SK-N-SH (cell line): Measurements from ENCODE around the gene DYNLT3. TPM values are rescaled to one million over a fixed set of nuclear protein-coding genes. Genes with fewer than 3 reads are reported as not detected.

Experiments
- CTCF ChIA-PET: fragments of 300-600, 350-600 bp; formaldehyde crosslinking; extraction: SDS; loops from one replicate; lab custom pipeline; 2021; lab: Yijun Ruan, JAX
- POLR2A ChIA-PET: fragments of 350-600 bp; sonication (Branson Sonifier 250); formaldehyde crosslinking; extraction: SDS; loops from one replicate; lab custom pipeline; 2020; ENCODE audit warnings: antibody characterized with exemption, inconsistent platforms; lab: Yijun Ruan, JAX
- DNase-seq: peaks from one replicate; pipeline ENCODE4 v3.0.0; 2012
- H2AFZ ChIP-seq: fragments of 200-600 bp; sonication (generic); 2 replicates; pipeline ENCODE4 v1.8.1; 2016; ENCODE audit warnings: antibody characterized with exemption, mild to moderate bottlenecking, low read depth
- H3F3A ChIP-seq: fragments of 200-600 bp; sonication (generic); replicated peaks from 2 replicates; pipeline ENCODE3; 2016; ENCODE audit warnings: antibody characterized with exemption, mild to moderate bottlenecking; ENCODE audit not compliant: insufficient read depth
- H3K27ac ChIP-seq, 2 experiments: fragments of 200-500 bp in 1 of 2; fragments of 200-600 bp in 1 of 2; sonication (Bioruptor generic) in 1 of 2; sonication (generic), shearing (Covaris generic) in 1 of 2; 2 replicates each; pipeline versions ENCODE4 v1.5.1 to v1.6.1; 2014 to 2016; ENCODE audit warnings: low read depth in 2 of 2, inconsistent platforms in 1 of 2, low read length in 1 of 2, mild to moderate bottlenecking in 1 of 2, mixed read lengths in 1 of 2
- H3K27me3 ChIP-seq: fragments of 200-600 bp; sonication (generic), shearing (Covaris generic); 2 replicates; pipeline ENCODE4 v1.6.1; 2016; ENCODE audit warnings: mixed run types; ENCODE audit not compliant: insufficient read depth
- H3K36me3 ChIP-seq, 2 experiments: fragments of 200-500 bp in 1 of 2; fragments of 200-600 bp in 1 of 2; sonication (Bioruptor generic) in 1 of 2; sonication (generic) in 1 of 2; replicated peaks in 1 of 2; 2 replicates each; pipeline versions ENCODE3 to v1.5.1; 2014 to 2016; ENCODE audit warnings: low read length in 1 of 2, mild to moderate bottlenecking in 1 of 2; ENCODE audit not compliant: insufficient read depth in 2 of 2, control insufficient read depth in 1 of 2
- H3K4me1 ChIP-seq, 2 experiments: fragments of 200-500 bp in 1 of 2; fragments of 200-600 bp in 1 of 2; sonication (Bioruptor generic) in 1 of 2; sonication (generic), shearing (Covaris generic) in 1 of 2; 2 replicates each; pipeline versions ENCODE4 v1.5.1 to v1.6.1; 2014 to 2016; ENCODE audit warnings: low read depth in 1 of 2, low read length in 1 of 2, mixed run types in 1 of 2; ENCODE audit not compliant: insufficient read depth in 2 of 2, control insufficient read depth in 1 of 2
- H3K4me2 ChIP-seq: fragments of 200-600 bp; sonication (generic), shearing (Covaris generic); 2 replicates; pipeline ENCODE4 v1.6.1; 2017; ENCODE audit warnings: mixed run types
- H3K4me3 ChIP-seq, 2 experiments: fragments of 200-500 bp in 1 of 2; fragments of 200-600 bp in 1 of 2; sonication (Bioruptor generic) in 1 of 2; sonication (generic), shearing (Covaris generic) in 1 of 2; 2 replicates each; pipeline versions ENCODE4 v1.5.1 to v1.8.1; 2014 to 2016; ENCODE audit warnings: low read depth in 2 of 2, inconsistent platforms in 1 of 2, low read length in 1 of 2, mild to moderate bottlenecking in 1 of 2, mixed read lengths in 1 of 2, moderate library complexity in 1 of 2
- H3K79me2 ChIP-seq: fragments of 200-600 bp; sonication (generic); 2 replicates; pipeline ENCODE4 v1.8.1; 2017; ENCODE audit warnings: mild to moderate bottlenecking; ENCODE audit not compliant: insufficient read depth
- H3K9ac ChIP-seq: fragments of 200-600 bp; sonication (generic); 2 replicates; pipeline ENCODE4 v1.6.1; 2017; ENCODE audit warnings: mixed run types
- H3K9me2 ChIP-seq: fragments of 200-600 bp; sonication (generic); 2 replicates; pipeline ENCODE4 v1.6.1; 2017; ENCODE audit warnings: mixed run types
- H3K9me3 ChIP-seq: fragments of 200-600 bp; sonication (generic); 2 replicates; pipeline ENCODE4 v1.6.1; 2017; ENCODE audit warnings: mixed run types, mild to moderate bottlenecking, moderate library complexity
- H4K20me1 ChIP-seq: fragments of 200-600 bp; sonication (generic); 2 replicates; pipeline ENCODE4 v1.6.1; 2017; ENCODE audit warnings: mild to moderate bottlenecking, mixed run types; ENCODE audit not compliant: insufficient read depth
- FOSL2 ChIP-seq: IDR thresholded peaks from 2 replicates; pipeline ENCODE4 v1.4.0; 2012; ENCODE audit warnings: low read depth, mild to moderate bottlenecking, moderate library complexity, borderline replicate concordance
- FOXJ3 ChIP-seq: sonication (generic); formaldehyde crosslinking; IDR thresholded peaks from 2 replicates; pipeline ENCODE4 v1.5.1; 2020; ENCODE audit warnings: mild to moderate bottlenecking, missing genetic modification reagents
- MEF2A ChIP-seq: IDR thresholded peaks from 2 replicates; pipeline ENCODE4 v1.4.0; 2012; ENCODE audit warnings: low read depth, borderline replicate concordance
- NFIC ChIP-seq: IDR thresholded peaks from 2 replicates; pipeline ENCODE4 v1.4.0; 2012; ENCODE audit warnings: borderline replicate concordance
- NRF1 ChIP-seq: IDR thresholded peaks from 2 replicates; pipeline ENCODE4 v1.6.1; 2012; ENCODE audit warnings: low read depth, mild to moderate bottlenecking, low read length
- POLR2AphosphoS5 ChIP-seq: IDR thresholded peaks from 2 replicates; pipeline ENCODE4 v1.6.1; 2012; ENCODE audit warnings: low read depth, low read length
- RAD21 ChIP-seq: IDR thresholded peaks from 2 replicates; pipeline ENCODE4 v1.6.1; 2012; ENCODE audit warnings: mild to moderate bottlenecking, low read length
- RXRA ChIP-seq: IDR thresholded peaks from 2 replicates; pipeline ENCODE4 v1.4.0; 2012; ENCODE audit warnings: low read depth, mild to moderate bottlenecking, borderline replicate concordance
- SIN3A ChIP-seq: IDR thresholded peaks from 2 replicates; pipeline ENCODE4 v1.6.1; 2012; ENCODE audit warnings: low read depth, mild to moderate bottlenecking, low read length, moderate library complexity, borderline replicate concordance
- SMC3 ChIP-seq: IDR thresholded peaks from 2 replicates; pipeline ENCODE4 v1.6.1; 2012; ENCODE audit warnings: low read depth, low read length, improper control_type of control experiment
- TEAD4 ChIP-seq: IDR thresholded peaks from 2 replicates; pipeline ENCODE4 v1.4.0; 2012; ENCODE audit warnings: mild to moderate bottlenecking, borderline replicate concordance; ENCODE audit not compliant: insufficient read depth
- YY1 ChIP-seq: IDR thresholded peaks from 2 replicates; pipeline ENCODE4 v1.4.0; 2012; ENCODE audit warnings: low read depth, mild to moderate bottlenecking
- WGBS: methylation state at CpG from one replicate; pipeline ENCODE4 v1.1.6; 2017; ENCODE audit warnings: low lambda C conversion rate; 5-methylcytosine and 5-hydroxymethylcytosine counted together
- polyA plus RNA-seq, 3 experiments: library from polyadenylated mRNA; depleted of rRNA; stranded (reverse); fragments of >200 nt; gene quantifications; 2 replicates each; pipeline ENCODE4 v1.2.3, GENCODE V29; 2012
- TF ChIP-seq, protein P1 (sequence below): IDR thresholded peaks from 2 replicates; pipeline ENCODE4; 2012
- TF ChIP-seq, protein P2 (sequence below): IDR thresholded peaks from 2 replicates; pipeline ENCODE4 v1.6.1; 2012; ENCODE audit warnings: mild to moderate bottlenecking, low read depth, low read length, moderate library complexity
- TF ChIP-seq, protein P3 (sequence below): fragments of 150-350 bp; IDR thresholded peaks from 2 replicates; pipeline ENCODE4 v1.6.1; 2017; ENCODE audit warnings: antibody characterized with exemption, low read length, low read depth, borderline replicate concordance
- TF ChIP-seq, protein P4 (sequence below): fragments of 200-600 bp; sonication (generic); IDR thresholded peaks from 2 replicates; pipeline ENCODE4 v1.6.1; 2017; ENCODE audit warnings: antibody characterized with exemption, mild to moderate bottlenecking, moderate library complexity
- TF ChIP-seq, protein P5 (sequence below): fragments of 150-350 bp; IDR thresholded peaks from 2 replicates; pipeline ENCODE4 v1.6.1; 2016; ENCODE audit warnings: mild to moderate bottlenecking, low read depth, low read length
- TF ChIP-seq, protein P6 (sequence below): IDR thresholded peaks from 2 replicates; pipeline ENCODE4 v1.4.0; 2012; ENCODE audit warnings: low read depth, borderline replicate concordance

The DYNLT3 gene
- polyA plus RNA-seq, 1 of the 3 experiments (the other 2 are of a cell fraction) = 7.3 TPM

DNA sequence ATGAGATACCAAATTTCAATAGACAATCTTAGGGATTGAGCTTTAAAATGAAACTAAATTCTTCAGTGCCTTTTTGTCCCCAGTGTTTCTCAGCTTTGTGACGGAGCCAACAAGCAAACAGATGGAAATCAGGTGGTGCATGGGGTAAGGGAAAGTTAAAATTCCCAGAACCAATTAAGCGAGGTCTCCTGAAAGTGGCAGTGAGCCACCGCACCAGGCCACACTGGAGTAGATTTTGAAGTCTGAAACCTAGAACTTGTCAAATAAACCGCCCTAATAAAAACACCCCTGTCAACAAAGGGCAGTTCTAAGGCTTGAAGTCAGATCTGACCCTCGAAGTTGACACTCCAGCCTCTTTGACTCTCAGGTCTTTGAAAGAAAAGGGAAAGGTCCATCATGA, 40.6 kb upstream of the DYNLT3 start (continued):
- TF ChIP-seq SIN3A = no peak
- TF ChIP-seq MEF2A = no peak
- no peak for TF ChIP-seq POLR2AphosphoS5
- TF ChIP-seq, protein P1, sequence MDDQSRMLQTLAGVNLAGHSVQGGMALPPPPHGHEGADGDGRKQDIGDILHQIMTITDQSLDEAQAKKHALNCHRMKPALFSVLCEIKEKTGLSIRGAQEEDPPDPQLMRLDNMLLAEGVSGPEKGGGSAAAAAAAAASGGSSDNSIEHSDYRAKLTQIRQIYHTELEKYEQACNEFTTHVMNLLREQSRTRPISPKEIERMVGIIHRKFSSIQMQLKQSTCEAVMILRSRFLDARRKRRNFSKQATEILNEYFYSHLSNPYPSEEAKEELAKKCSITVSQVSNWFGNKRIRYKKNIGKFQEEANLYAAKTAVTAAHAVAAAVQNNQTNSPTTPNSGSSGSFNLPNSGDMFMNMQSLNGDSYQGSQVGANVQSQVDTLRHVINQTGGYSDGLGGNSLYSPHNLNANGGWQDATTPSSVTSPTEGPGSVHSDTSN = no peak
- no peak for TF ChIP-seq NRF1
- TF ChIP-seq TEAD4 = no peak
- TF ChIP-seq RAD21 = no peak
- no peak for TF ChIP-seq SMC3

DNA sequence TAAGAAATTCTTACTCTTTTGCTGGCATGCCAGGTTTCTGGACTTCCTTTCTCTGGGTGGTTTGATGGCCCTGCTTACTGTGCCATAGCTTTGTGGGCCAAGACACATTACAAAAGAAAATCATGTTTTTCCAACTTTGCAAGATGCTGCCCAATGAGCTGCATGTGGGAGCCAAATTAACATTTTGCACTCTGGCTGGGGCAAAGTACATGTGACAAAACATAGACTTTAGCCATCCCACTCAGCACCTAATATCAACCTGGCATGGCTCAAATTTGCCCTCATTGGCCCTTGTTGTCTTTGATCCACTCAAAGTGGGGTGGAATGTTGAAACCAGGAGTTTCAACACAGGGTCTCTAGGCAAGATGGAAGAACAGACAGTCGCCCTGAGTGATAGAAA, 40.0 kb upstream of the DYNLT3 start:
- Histone ChIP-seq H2AFZ (no peak overlapping the region), H3K9ac (no peak overlapping the region), H3K36me3 (no peaks in the 10 kb centered on the region), H3K27me3 (no peaks in the 10 kb centered on the region; the same call in 1 of the 2 replicates), H3F3A (peaks cover 4% of the 10 kb centered on the region), H3K4me3 (no peak overlapping the region), H3K79me2 (no peaks in the 10 kb centered on the region), H3K4me1 (no peaks in the 10 kb centered on the region), H4K20me1 (no peaks in the 10 kb centered on the region), H3K9me3 (no peaks in the 10 kb centered on the region), H3K9me2 (no peaks in the 10 kb centered on the region), H3K4me2 (no peak overlapping the region), H3K27ac (no peak overlapping the region)
- no peak for DNase-seq
- ChIA-PET CTCF (no interaction called here), POLR2A (no interaction called here)
- TF ChIP-seq YY1 (no peak), FOXJ3 (no peak), SMC3 (no peak), NFIC (no peak), FOSL2 (no peak), RXRA (no peak), MEF2A (no peak), POLR2AphosphoS5 (no peak)
- TF ChIP-seq, protein P2, sequence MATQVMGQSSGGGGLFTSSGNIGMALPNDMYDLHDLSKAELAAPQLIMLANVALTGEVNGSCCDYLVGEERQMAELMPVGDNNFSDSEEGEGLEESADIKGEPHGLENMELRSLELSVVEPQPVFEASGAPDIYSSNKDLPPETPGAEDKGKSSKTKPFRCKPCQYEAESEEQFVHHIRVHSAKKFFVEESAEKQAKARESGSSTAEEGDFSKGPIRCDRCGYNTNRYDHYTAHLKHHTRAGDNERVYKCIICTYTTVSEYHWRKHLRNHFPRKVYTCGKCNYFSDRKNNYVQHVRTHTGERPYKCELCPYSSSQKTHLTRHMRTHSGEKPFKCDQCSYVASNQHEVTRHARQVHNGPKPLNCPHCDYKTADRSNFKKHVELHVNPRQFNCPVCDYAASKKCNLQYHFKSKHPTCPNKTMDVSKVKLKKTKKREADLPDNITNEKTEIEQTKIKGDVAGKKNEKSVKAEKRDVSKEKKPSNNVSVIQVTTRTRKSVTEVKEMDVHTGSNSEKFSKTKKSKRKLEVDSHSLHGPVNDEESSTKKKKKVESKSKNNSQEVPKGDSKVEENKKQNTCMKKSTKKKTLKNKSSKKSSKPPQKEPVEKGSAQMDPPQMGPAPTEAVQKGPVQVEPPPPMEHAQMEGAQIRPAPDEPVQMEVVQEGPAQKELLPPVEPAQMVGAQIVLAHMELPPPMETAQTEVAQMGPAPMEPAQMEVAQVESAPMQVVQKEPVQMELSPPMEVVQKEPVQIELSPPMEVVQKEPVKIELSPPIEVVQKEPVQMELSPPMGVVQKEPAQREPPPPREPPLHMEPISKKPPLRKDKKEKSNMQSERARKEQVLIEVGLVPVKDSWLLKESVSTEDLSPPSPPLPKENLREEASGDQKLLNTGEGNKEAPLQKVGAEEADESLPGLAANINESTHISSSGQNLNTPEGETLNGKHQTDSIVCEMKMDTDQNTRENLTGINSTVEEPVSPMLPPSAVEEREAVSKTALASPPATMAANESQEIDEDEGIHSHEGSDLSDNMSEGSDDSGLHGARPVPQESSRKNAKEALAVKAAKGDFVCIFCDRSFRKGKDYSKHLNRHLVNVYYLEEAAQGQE = no peak
- TF ChIP-seq, protein P3, sequence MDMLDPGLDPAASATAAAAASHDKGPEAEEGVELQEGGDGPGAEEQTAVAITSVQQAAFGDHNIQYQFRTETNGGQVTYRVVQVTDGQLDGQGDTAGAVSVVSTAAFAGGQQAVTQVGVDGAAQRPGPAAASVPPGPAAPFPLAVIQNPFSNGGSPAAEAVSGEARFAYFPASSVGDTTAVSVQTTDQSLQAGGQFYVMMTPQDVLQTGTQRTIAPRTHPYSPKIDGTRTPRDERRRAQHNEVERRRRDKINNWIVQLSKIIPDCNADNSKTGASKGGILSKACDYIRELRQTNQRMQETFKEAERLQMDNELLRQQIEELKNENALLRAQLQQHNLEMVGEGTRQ = no peak
- TF ChIP-seq, protein P4, sequence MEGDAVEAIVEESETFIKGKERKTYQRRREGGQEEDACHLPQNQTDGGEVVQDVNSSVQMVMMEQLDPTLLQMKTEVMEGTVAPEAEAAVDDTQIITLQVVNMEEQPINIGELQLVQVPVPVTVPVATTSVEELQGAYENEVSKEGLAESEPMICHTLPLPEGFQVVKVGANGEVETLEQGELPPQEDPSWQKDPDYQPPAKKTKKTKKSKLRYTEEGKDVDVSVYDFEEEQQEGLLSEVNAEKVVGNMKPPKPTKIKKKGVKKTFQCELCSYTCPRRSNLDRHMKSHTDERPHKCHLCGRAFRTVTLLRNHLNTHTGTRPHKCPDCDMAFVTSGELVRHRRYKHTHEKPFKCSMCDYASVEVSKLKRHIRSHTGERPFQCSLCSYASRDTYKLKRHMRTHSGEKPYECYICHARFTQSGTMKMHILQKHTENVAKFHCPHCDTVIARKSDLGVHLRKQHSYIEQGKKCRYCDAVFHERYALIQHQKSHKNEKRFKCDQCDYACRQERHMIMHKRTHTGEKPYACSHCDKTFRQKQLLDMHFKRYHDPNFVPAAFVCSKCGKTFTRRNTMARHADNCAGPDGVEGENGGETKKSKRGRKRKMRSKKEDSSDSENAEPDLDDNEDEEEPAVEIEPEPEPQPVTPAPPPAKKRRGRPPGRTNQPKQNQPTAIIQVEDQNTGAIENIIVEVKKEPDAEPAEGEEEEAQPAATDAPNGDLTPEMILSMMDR = no peak
- TF ChIP-seq, protein P5, sequence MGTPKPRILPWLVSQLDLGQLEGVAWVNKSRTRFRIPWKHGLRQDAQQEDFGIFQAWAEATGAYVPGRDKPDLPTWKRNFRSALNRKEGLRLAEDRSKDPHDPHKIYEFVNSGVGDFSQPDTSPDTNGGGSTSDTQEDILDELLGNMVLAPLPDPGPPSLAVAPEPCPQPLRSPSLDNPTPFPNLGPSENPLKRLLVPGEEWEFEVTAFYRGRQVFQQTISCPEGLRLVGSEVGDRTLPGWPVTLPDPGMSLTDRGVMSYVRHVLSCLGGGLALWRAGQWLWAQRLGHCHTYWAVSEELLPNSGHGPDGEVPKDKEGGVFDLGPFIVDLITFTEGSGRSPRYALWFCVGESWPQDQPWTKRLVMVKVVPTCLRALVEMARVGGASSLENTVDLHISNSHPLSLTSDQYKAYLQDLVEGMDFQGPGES = no peak
- TF ChIP-seq, protein P6, sequence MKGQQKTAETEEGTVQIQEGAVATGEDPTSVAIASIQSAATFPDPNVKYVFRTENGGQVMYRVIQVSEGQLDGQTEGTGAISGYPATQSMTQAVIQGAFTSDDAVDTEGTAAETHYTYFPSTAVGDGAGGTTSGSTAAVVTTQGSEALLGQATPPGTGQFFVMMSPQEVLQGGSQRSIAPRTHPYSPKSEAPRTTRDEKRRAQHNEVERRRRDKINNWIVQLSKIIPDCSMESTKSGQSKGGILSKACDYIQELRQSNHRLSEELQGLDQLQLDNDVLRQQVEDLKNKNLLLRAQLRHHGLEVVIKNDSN = no peak
- WGBS = 13% methylated on average over 1 of the region's 1 CpG
